Uterus (tissue), 4 donors: ENCODE data around the gene EBLN1. TPM values are rescaled to one million over a fixed set of nuclear protein-coding genes. Genes with fewer than 3 reads are reported as not detected.
"Not testable (repeated sequence)": the region's sequence is repeated elsewhere in the genome, so short reads cannot be mapped to it uniquely, and the experiment has no call there.

Source experiments
- DNase-seq, 2 donors: peaks; one replicate each; pipeline ENCODE4 v3.0.0-alpha.2; 2019 to 2020
- H3K27ac ChIP-seq, 2 donors: fragments of 200-600 bp; sonication (generic); 1 replicate in 1 of 2; 2 replicates in 1 of 2; pipeline ENCODE4 v1.5.1; 2016 to 2018
- H3K27me3 ChIP-seq, 2 donors: fragments of 200-600 bp; sonication (generic); one replicate each; pipeline ENCODE4 v1.5.1; 2018 to 2019; ENCODE audit warnings: control low read depth in 1 of 2
- H3K36me3 ChIP-seq, 2 donors: fragments of 200-600 bp; sonication (generic); one replicate each; pipeline ENCODE4 v1.5.1; 2019; ENCODE audit warnings: control low read depth in 1 of 2
- H3K4me1 ChIP-seq, 2 donors: fragments of 200-600 bp; sonication (generic); one replicate each; pipeline ENCODE4 v1.5.1; 2018 to 2019; ENCODE audit warnings: control low read depth in 1 of 2
- H3K4me3 ChIP-seq, 2 donors: fragments of 200-600 bp; sonication (generic); 1 replicate in 1 of 2; 2 replicates in 1 of 2; pipeline ENCODE4 v1.5.1; 2018 to 2019; ENCODE audit warnings: mild to moderate bottlenecking in 1 of 2
- H3K9me3 ChIP-seq, 2 donors: fragments of 200-600 bp; sonication (generic); one replicate each; pipeline ENCODE4 v1.5.1; 2019; ENCODE audit warnings: control low read depth in 1 of 2
- CTCF ChIP-seq, 4 experiments: fragments of 200-600 bp in 2 of 4; fragments of 450-650 bp in 2 of 4; sonication (generic) in 2 of 4; IDR thresholded peaks; one replicate each; pipeline ENCODE4 v1.5.1; 2016 to 2019; ENCODE audit warnings: antibody characterized with exemption in 4 of 4, mild to moderate bottlenecking in 2 of 4, moderate library complexity in 1 of 4
- POLR2A ChIP-seq, 2 donors: fragments of 450-650 bp; IDR thresholded peaks; one replicate each; pipeline ENCODE4 v1.6.1; 2016; ENCODE audit warnings: antibody characterized with exemption in 2 of 2, mild to moderate bottlenecking in 1 of 2, moderate library complexity in 1 of 2
- intact Hi-C: fragments of 100-400 bp; cut with DNase I; formaldehyde crosslinking; loops from one replicate; pipeline ENCODE4 v1.15.1; 2023; ENCODE audit warnings: low total_unique reads
- total RNA-seq, 4 donors: library from RNA; depleted of rRNA in 3 of 4; stranded (reverse); fragments of >200 nt in 3 of 4; gene quantifications; one replicate each; pipeline versions ENCODE4 v1.1.0 to v1.2.4, GENCODE V29; 2014 to 2023
- donor health status: DM: yes; HTN: yes; CAD: no.

EBLN1 gene
- total RNA-seq, 4 donors from 2014 or later = 0.21 TPM; not detected in 3

GRCh38 chr10:22219308-22219707, 1.5 kb upstream of the EBLN1 start:
- H3K9me3 ChIP-seq = no peaks in the 10 kb centered on the region
- TF ChIP-seq POLR2A (IDR thresholded peaks at IDR 0.05) (no peak), CTCF (IDR thresholded peaks at IDR 0.05) (no peak)
- no peak overlapping the region for H3K4me3 ChIP-seq
- H3K4me1 ChIP-seq = no peaks in the 10 kb centered on the region
- intact Hi-C loops = no loop called here
- peaks cover 0 to 7% of the 10 kb centered on the region in 2 donors for H3K27me3 ChIP-seq
- no peaks in the 10 kb centered on the region for H3K36me3 ChIP-seq
- H3K27ac ChIP-seq = no peak overlapping the region
- DNase-seq = no peak

GRCh38 chr10:22218448-22218847, 633 bp upstream of the EBLN1 start:
- Histone ChIP-seq H3K27me3 (peaks cover 0 to 7% of the 10 kb centered on the region in 2 donors), H3K4me3 (no peak overlapping the region), H3K9me3 (no peaks in the 10 kb centered on the region), H3K27ac (no peak overlapping the region), H3K4me1 (no peaks in the 10 kb centered on the region), H3K36me3 (no peaks in the 10 kb centered on the region)
- no peak for TF ChIP-seq CTCF (IDR thresholded peaks at IDR 0.05)
- no peak for TF ChIP-seq POLR2A (IDR thresholded peaks at IDR 0.05)
- no peak for DNase-seq
- intact Hi-C loops = no loop called here

- H3K36me3 ChIP-seq, H3K27ac ChIP-seq, H3K27me3 ChIP-seq, H3K9me3 ChIP-seq, intact Hi-C loops, DNase-seq, H3K4me3 ChIP-seq, H3K4me1 ChIP-seq: not testable (repeated sequence)
These were observed 731 bp downstream of the EBLN1 start for GRCh38 chr10:22217084-22217483.

- no peaks in the 10 kb centered on the region for H3K27me3 ChIP-seq
- DNase-seq = no peak
- no peaks in the 10 kb centered on the region for H3K4me1 ChIP-seq
- H3K27ac ChIP-seq = no peak overlapping the region
- no peaks in the 10 kb centered on the region for H3K36me3 ChIP-seq
- no peak overlapping the region for H3K4me3 ChIP-seq
- intact Hi-C loops = no loop called here
- TF ChIP-seq POLR2A (IDR thresholded peaks at IDR 0.05) (no peak), CTCF (IDR thresholded peaks at IDR 0.05) (no peak)
- no peaks in the 10 kb centered on the region for H3K9me3 ChIP-seq
These were observed 7.5 kb downstream of the EBLN1 start for GRCh38 chr10:22210267-22210666.

GRCh38 chr10:22193945-22194344, 23.9 kb downstream of the EBLN1 start:
- no peak for DNase-seq
- TF ChIP-seq POLR2A (IDR thresholded peaks at IDR 0.05) = no peak
- TF ChIP-seq CTCF (IDR thresholded peaks at IDR 0.05) = no peak
- Histone ChIP-seq H3K36me3 (no peaks in the 10 kb centered on the region), H3K9me3 (no peaks in the 10 kb centered on the region), H3K4me3 (no peak overlapping the region), H3K27ac (no peak overlapping the region), H3K4me1 (no peaks in the 10 kb centered on the region), H3K27me3 (no peaks in the 10 kb centered on the region)
- intact Hi-C loops = no loop called here

GRCh38 chr10:22185586-22185985, 32.2 kb downstream of the EBLN1 start:
- Histone ChIP-seq H3K36me3 (no peaks in the 10 kb centered on the region), H3K27ac (no peak overlapping the region), H3K4me3 (no peak overlapping the region), H3K4me1 (no peaks in the 10 kb centered on the region), H3K27me3 (no peaks in the 10 kb centered on the region), H3K9me3 (no peaks in the 10 kb centered on the region)
- DNase-seq = no peak
- TF ChIP-seq POLR2A (IDR thresholded peaks at IDR 0.05) (no peak), CTCF (IDR thresholded peaks at IDR 0.05) (no peak)
- intact Hi-C loops = no loop called here
